MM.1S (cell line): ENCODE measurements around the gene COL27A1.

ENCODE experiments used
- DNase-seq: peaks from one replicate; pipeline ENCODE4 v3.0.0-alpha.2; 2015
- H2AFZ ChIP-seq: fragments of 300-600 bp; sonication (generic); 2 replicates; pipeline ENCODE4 v1.6.0; 2016; ENCODE audit warnings: antibody characterized with exemption, low read length
- H3F3A ChIP-seq: fragments of 300-600 bp; sonication (generic); 2 replicates; pipeline ENCODE4 v1.6.1; 2016; ENCODE audit warnings: mild to moderate bottlenecking, antibody characterized with exemption, low read length, moderate library complexity, mixed read lengths; ENCODE audit not compliant: insufficient read depth
- H3K27ac ChIP-seq: fragments of 300-600 bp; sonication (generic); 2 replicates; pipeline ENCODE4 v1.5.1; 2016; ENCODE audit warnings: mild to moderate bottlenecking, low read length
- H3K27me3 ChIP-seq: fragments of 300-600 bp; sonication (generic); replicated peaks from 2 replicates; pipeline ENCODE4 v1.6.0; 2016; ENCODE audit warnings: low read length; ENCODE audit not compliant: insufficient read depth
- H3K36me3 ChIP-seq: fragments of 300-600 bp; sonication (generic); replicated peaks from 2 replicates; pipeline ENCODE4 v1.6.1; 2016; ENCODE audit warnings: mild to moderate bottlenecking, low read length, mixed read lengths; ENCODE audit not compliant: insufficient read depth
- H3K4me1 ChIP-seq: fragments of 300-600 bp; sonication (generic); 2 replicates; pipeline ENCODE4 v1.6.1; 2016; ENCODE audit warnings: low read length, mixed read lengths
- H3K4me2 ChIP-seq: fragments of 300-600 bp; sonication (generic); 2 replicates; pipeline ENCODE4 v1.6.0; 2016; ENCODE audit warnings: low read depth, low read length
- H3K4me3 ChIP-seq: fragments of 300-600 bp; sonication (generic); 2 replicates; pipeline ENCODE4 v1.5.1; 2016; ENCODE audit warnings: low read length, mixed read lengths
- H3K79me2 ChIP-seq: fragments of 300-600 bp; sonication (generic); 2 replicates; pipeline ENCODE4 v1.6.1; 2016; ENCODE audit warnings: mixed run types, low read length, mixed read lengths
- H3K9ac ChIP-seq: fragments of 300-600 bp; sonication (generic); 2 replicates; pipeline ENCODE4 v1.6.1; 2016; ENCODE audit warnings: low read length, mixed read lengths
- H3K9me2 ChIP-seq: fragments of 300-600 bp; sonication (generic); replicated peaks from 2 replicates; pipeline ENCODE4 v1.6.1; 2016; ENCODE audit warnings: mild to moderate bottlenecking, low read length, mixed read lengths; ENCODE audit not compliant: insufficient read depth
- H3K9me3 ChIP-seq: fragments of 300-600 bp; sonication (generic); replicated peaks from 2 replicates; pipeline ENCODE4 v1.6.1; 2016; ENCODE audit warnings: mild to moderate bottlenecking, low read length, mixed read lengths; ENCODE audit not compliant: insufficient read depth
- H4K20me1 ChIP-seq: fragments of 300-600 bp; sonication (generic); 2 replicates; pipeline ENCODE4 v1.6.1; 2016; ENCODE audit warnings: mild to moderate bottlenecking, low read length, moderate library complexity, mixed read lengths; ENCODE audit not compliant: insufficient read depth
- EZH2 ChIP-seq: fragments of 300-600 bp; sonication (generic); optimal IDR thresholded peaks from 2 replicates; pipeline ENCODE3; 2017; ENCODE audit warnings: low read depth, mild to moderate bottlenecking, antibody characterized with exemption, low read length, mixed read lengths
- EZH2phosphoT487 ChIP-seq: fragments of 300-600 bp; sonication (generic); IDR thresholded peaks from 2 replicates; pipeline ENCODE4 v1.6.1; 2018; ENCODE audit warnings: antibody characterized with exemption, low read length
- TF ChIP-seq, protein P1 (sequence below): fragments of 300-600 bp; sonication (generic); IDR thresholded peaks from 2 replicates; pipeline ENCODE4 v1.5.1; 2016; ENCODE audit warnings: antibody characterized with exemption, low read length, mixed read lengths

COL27A1 gene

DNA sequence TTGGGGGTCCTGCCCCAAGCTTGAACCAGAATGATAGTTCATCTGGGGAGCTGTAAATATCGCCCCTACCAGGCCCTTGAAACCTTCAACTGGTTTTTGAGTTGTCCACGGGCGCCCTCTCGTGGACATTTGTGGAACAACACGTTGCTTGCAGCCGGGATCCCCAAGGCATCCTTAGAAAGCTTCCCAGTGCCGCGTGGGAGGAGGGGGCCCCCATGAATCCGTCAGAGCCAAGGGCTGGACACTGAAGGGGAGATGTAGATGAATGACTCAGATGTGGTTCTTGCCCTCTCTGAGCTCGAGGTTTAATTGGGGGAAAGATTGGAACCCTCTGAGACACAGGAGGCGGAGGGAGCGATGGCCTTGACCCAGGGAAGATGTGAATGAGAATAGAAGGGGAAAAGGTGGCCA lies 135.7 kb downstream of the COL27A1 start:
- peak; percentile 61 for DNase-seq
- no peaks in the 10 kb centered on the region for H3F3A ChIP-seq
- H3K36me3 ChIP-seq, result no peaks in the 10 kb centered on the region

DNA sequence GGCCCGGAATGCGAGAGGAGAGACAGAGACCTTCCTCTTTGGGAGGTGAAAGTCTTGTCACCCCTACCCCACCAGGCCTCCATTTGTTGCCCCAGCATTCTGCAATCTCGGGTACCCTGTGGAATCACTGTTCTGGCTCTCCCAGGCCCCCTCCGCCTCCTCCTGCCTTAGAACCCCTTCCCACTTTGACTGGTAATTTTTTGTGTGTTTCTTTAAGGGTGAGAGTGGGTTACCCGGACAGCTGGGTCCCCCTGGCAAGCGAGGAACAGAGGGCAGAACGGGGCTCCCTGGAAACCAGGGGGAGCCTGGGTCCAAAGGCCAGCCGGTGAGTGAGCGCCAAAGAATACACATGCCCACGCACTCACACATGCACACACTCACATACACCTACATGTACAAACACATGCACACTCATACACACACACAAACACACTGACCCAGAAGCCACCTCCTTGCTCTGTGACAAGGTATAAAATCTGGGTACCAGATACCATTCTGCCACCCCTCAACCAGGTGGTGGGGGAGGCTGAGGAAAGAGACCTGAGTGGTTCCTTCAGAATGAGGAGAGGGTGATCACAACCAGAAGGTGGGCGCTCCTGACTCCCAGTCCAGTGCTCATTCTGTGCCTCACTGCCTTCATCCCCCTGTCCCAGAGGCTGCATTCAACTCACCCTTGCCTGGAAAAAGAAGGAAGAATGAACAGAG lies 136.7 kb downstream of the COL27A1 start:
- DNase-seq, result no peak
- Histone ChIP-seq H3K4me3 (no peak overlapping the region), H3F3A (no peaks in the 10 kb centered on the region), H3K36me3 (no peaks in the 10 kb centered on the region), H4K20me1 (no peaks in the 10 kb centered on the region), H3K27ac (no peak overlapping the region), H3K9me2 (no peaks in the 10 kb centered on the region), H2AFZ (no peak overlapping the region), H3K4me2 (no peak overlapping the region), H3K27me3 (no peaks in the 10 kb centered on the region), H3K9me3 (no peaks in the 10 kb centered on the region), H3K79me2 (no peaks in the 10 kb centered on the region), H3K4me1 (no peaks in the 10 kb centered on the region), H3K9ac (no peak overlapping the region)
- TF ChIP-seq EZH2 (no peak), EZH2phosphoT487 (no peak)
- TF ChIP-seq, protein P1, sequence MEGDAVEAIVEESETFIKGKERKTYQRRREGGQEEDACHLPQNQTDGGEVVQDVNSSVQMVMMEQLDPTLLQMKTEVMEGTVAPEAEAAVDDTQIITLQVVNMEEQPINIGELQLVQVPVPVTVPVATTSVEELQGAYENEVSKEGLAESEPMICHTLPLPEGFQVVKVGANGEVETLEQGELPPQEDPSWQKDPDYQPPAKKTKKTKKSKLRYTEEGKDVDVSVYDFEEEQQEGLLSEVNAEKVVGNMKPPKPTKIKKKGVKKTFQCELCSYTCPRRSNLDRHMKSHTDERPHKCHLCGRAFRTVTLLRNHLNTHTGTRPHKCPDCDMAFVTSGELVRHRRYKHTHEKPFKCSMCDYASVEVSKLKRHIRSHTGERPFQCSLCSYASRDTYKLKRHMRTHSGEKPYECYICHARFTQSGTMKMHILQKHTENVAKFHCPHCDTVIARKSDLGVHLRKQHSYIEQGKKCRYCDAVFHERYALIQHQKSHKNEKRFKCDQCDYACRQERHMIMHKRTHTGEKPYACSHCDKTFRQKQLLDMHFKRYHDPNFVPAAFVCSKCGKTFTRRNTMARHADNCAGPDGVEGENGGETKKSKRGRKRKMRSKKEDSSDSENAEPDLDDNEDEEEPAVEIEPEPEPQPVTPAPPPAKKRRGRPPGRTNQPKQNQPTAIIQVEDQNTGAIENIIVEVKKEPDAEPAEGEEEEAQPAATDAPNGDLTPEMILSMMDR, result no peak

More for the DNA sequence above, 135.7 kb downstream of the COL27A1 start:
- H2AFZ ChIP-seq, result no peak overlapping the region
- no peaks in the 10 kb centered on the region for H3K4me1 ChIP-seq
- TF ChIP-seq, protein P1, result peak; percentile 90
- TF ChIP-seq EZH2 (no peak), EZH2phosphoT487 (no peak)
- no peak overlapping the region for H3K9ac ChIP-seq
- no peaks in the 10 kb centered on the region for H4K20me1 ChIP-seq
- H3K27me3 ChIP-seq, result no peaks in the 10 kb centered on the region
- H3K9me3 ChIP-seq, result no peaks in the 10 kb centered on the region
- H3K79me2 ChIP-seq, result no peaks in the 10 kb centered on the region
- no peak overlapping the region for H3K27ac ChIP-seq
- H3K9me2 ChIP-seq, result no peaks in the 10 kb centered on the region
- no peak overlapping the region for H3K4me3 ChIP-seq
- H3K4me2 ChIP-seq, result no peak overlapping the region

DNA sequence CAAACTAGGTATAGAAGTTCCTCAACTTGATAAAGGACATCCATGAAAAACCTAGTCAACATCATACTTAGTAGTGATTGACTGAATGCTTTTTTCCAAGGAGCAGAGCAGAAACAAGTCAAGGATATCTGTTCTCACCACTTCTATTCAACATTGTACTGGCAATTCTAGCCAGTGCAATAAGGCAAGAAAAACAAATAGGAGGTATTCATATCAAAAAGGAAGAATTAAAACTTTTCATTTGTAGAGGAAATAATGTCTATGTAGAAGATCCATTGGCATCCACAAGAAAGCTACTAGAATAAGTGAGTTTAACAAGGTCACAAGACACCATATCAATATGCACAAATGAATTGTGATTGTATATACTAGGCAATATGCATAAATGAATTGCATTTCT lies 139.3 kb downstream of the COL27A1 start:
- H3K4me3 ChIP-seq, result no peak overlapping the region
- no peak overlapping the region for H2AFZ ChIP-seq
- H3K27me3 ChIP-seq, result no peaks in the 10 kb centered on the region
- no peaks in the 10 kb centered on the region for H4K20me1 ChIP-seq
- TF ChIP-seq EZH2phosphoT487 (no peak), EZH2 (no peak)
- TF ChIP-seq, protein P1, result no peak
- no peaks in the 10 kb centered on the region for H3K9me2 ChIP-seq
- H3K79me2 ChIP-seq, result no peaks in the 10 kb centered on the region
- no peak overlapping the region for H3K9ac ChIP-seq
- DNase-seq, result no peak
- H3K4me1 ChIP-seq, result no peaks in the 10 kb centered on the region
- H3K9me3 ChIP-seq, result no peaks in the 10 kb centered on the region
- H3K27ac ChIP-seq, result no peak overlapping the region
- H3F3A ChIP-seq, result no peaks in the 10 kb centered on the region
- no peak overlapping the region for H3K4me2 ChIP-seq
- H3K36me3 ChIP-seq, result no peaks in the 10 kb centered on the region
